Right lobe of liver (tissue), 4 donors: ENCODE measurements around the gene OSBPL2.

ENCODE experiments used
- POLR2A ChIP-seq: fragments of 450-650 bp; IDR thresholded peaks from one replicate; pipeline ENCODE4 v1.6.1; 2017; ENCODE audit warnings: antibody characterized with exemption, mild to moderate bottlenecking
- TF ChIP-seq, protein P1 (sequence below), 4 donors: fragments of 200-600 bp in 3 of 4; fragments of 450-650 bp in 1 of 4; IDR thresholded peaks; one replicate each; pipeline versions ENCODE4 v1.5.1 to v1.8.0; 2016 to 2022; ENCODE audit warnings: antibody characterized with exemption in 4 of 4, mild to moderate bottlenecking in 2 of 4
- donor health status: DM: no; HTN: no; CAD: no.
- donor health status: DM: no; HTN: no; CAD: no.
- donor health status: DM: no; HTN: yes; CAD: no.

- TF ChIP-seq, protein P1, sequence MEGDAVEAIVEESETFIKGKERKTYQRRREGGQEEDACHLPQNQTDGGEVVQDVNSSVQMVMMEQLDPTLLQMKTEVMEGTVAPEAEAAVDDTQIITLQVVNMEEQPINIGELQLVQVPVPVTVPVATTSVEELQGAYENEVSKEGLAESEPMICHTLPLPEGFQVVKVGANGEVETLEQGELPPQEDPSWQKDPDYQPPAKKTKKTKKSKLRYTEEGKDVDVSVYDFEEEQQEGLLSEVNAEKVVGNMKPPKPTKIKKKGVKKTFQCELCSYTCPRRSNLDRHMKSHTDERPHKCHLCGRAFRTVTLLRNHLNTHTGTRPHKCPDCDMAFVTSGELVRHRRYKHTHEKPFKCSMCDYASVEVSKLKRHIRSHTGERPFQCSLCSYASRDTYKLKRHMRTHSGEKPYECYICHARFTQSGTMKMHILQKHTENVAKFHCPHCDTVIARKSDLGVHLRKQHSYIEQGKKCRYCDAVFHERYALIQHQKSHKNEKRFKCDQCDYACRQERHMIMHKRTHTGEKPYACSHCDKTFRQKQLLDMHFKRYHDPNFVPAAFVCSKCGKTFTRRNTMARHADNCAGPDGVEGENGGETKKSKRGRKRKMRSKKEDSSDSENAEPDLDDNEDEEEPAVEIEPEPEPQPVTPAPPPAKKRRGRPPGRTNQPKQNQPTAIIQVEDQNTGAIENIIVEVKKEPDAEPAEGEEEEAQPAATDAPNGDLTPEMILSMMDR (IDR thresholded peaks at IDR 0.05): no peak
- TF ChIP-seq POLR2A: no peak
These were observed 26.0 kb upstream of the OSBPL2 start for GRCh38 chr20:62212299-62212698.
